ENCODE measurements around the gene SPPL2B. TPM values are rescaled to one million over a fixed set of nuclear protein-coding genes. Genes with fewer than 3 reads are reported as not detected.

The SPPL2B gene
- total and polyA plus RNA-seq, 12 donors = 17.8 to 69.7 (median 21.2) TPM

DNA sequence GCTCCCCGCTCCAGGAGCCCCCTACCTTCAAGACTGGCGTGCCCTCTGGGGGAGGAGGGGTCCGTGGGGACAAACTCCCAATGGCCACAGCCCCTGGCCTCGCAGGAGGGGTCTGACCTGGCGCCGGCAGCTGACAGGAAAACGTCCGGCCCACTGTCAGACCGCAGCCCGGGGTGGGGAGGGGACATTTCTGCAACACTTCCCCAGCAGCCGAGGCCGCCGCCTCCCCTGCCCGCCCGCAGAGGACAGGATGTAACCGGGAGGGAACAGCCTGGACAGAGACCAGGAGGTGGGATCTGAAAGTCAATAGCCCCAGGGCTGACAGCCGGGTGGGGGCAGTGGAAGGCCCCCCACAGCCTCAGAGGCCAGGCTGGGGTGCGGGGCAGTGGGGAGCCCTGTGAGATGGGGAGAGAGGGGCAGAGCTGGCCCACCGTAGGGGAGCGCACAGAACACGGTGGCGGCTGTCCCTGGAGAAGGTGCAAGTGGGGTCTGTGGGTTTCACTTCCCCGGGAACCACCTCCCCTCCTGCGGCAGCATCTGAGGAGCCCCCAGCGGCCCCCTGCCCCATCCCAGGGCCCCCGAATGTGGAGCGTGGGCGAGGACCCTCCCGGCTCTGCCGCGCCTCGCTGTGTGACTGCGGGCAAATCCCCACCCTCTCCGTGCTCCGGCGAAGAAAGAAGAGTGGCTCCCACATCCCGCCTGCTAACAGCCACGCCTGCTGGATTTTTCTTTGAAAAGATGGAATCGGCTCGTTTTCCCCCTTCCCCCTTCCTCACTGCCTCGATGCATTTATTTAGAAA lies 46.2 kb upstream of the SPPL2B start, which contains the start of gene PEAK3:
PEAK3 (minus strand) TSS at position 114 of the 800 bp plus-strand sequence. CDS start 1,244 bp downstream, outside the sequence.
- peaks cover 2 to 16% (median 13%) of the 10 kb centered on the region in 9 donors for H3K4me1 ChIP-seq
- intact Hi-C loops (cut with DNase I) = loop anchor here in 2 of 10 donors (10.0 kb wide), 2 partner anchors 103 to 113 kb away; no protein-coding TSS in a partner anchor
- DNase-seq (peak; percentile 81), ATAC-seq (peak; percentile 78 to 96 (median 92))
- H3K27ac ChIP-seq = peak within 1 kb of the TSS in 8 of 10 donors; percentile 11 to 87 (median 55)
- WGBS, 2 donors = 5 to 7% methylated on average over 40 to 41 of the region's 41 CpGs
- peaks cover 0 to 7% (median 0%) of the 10 kb centered on the region in 9 donors for H3K36me3 ChIP-seq
- TF ChIP-seq CTCF (IDR thresholded peaks at IDR 0.05) = no peak
- peaks cover 0 to 21% (median 0%) of the 10 kb centered on the region in 7 donors for H3K27me3 ChIP-seq
- H3K9me3 ChIP-seq = no peaks in the 10 kb centered on the region
- peak within 1 kb of the TSS; percentile 1 to 53 (median 48) for H3K4me3 ChIP-seq

DNA sequence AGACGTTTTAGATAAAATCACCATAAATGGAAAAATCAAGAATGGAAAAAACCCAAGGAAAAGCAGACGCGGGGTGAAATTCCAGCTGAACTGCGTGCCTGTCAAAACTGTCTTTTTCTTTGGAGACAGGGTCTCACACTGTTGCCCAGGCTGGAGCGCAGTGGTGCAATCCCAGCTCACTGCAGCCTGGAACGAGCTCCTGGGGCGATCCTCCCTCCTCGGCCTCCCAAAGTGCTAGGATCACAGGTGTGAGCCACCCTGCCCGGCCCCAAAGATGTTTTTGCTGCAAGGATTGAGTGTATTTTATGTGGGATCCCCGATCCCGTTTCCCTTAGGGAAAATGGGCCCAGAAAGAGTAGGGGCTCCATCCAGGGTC lies 45.6 kb upstream of the SPPL2B start:
- no peak for ATAC-seq
- WGBS, 2 donors = 71 to 72% methylated on average over 11 of the region's 11 CpGs
- intact Hi-C loops (cut with DNase I) = loop anchor here in 2 of 10 donors (10.0 kb wide), 2 partner anchors 102 to 112 kb away; no protein-coding TSS in a partner anchor
- H3K9me3 ChIP-seq = no peaks in the 10 kb centered on the region
- H3K27me3 ChIP-seq = peaks cover 0 to 22% (median 0%) of the 10 kb centered on the region in 7 donors
- no peak for TF ChIP-seq CTCF (IDR thresholded peaks at IDR 0.05)
- peaks cover 2 to 16% (median 13%) of the 10 kb centered on the region in 9 donors for H3K4me1 ChIP-seq
- peaks cover 0 to 5% (median 0%) of the 10 kb centered on the region in 9 donors for H3K36me3 ChIP-seq
- peak overlapping the region in 1 of 10 donors; percentile 87 for H3K27ac ChIP-seq
- DNase-seq = no peak
- H3K4me3 ChIP-seq = peak overlapping the region in 7 of 10 donors; percentile 31 to 53 (median 49)

DNA sequence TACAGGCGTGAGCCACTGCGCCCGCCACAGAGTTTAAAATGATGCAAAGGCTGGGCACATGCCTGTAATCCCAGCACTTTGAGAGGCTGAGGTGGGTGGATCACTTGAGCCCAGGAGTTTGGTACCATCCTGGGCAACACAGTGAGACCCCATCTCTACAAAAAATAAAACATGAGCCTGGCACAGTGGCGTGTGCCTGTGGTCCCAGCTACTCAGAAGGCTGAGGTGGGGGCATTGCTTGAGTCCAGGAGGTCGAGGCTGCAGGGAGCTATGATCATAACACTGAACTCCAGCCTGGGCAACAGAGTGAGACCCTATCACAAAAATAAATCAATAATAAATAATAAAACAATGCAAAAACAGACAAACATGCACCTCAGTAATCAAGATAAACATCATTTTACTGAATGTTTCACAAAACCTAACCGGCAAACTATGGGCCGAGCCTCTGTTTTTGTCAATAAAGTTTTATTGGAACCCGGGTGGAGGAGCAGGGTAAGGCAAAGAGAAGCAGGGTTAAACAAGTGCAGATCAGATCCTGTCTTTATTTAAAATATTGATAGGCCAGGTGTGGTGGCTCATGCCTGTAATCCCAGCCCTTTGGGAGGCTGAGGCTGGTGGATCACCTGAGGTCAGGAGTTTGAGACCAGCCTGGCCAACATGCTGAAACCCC lies 44.5 kb upstream of the SPPL2B start:
- 96% methylated on average over 8 of the region's 8 CpGs for WGBS, 2 donors
- ATAC-seq = no peak
- no peak for DNase-seq
- peaks cover 0 to 33% (median 10%) of the 10 kb centered on the region in 7 donors for H3K27me3 ChIP-seq
- H3K4me3 ChIP-seq = no peak overlapping the region
- no peaks in the 10 kb centered on the region for H3K36me3 ChIP-seq
- H3K27ac ChIP-seq = no peak overlapping the region
- intact Hi-C loops (cut with DNase I) = loop anchor here in 3 of 10 donors (2.0 to 10.0 kb wide), 3 partner anchors 27 to 111 kb away; no protein-coding TSS in a partner anchor
- no peaks in the 10 kb centered on the region for H3K9me3 ChIP-seq
- TF ChIP-seq CTCF (IDR thresholded peaks at IDR 0.05) = no peak
- H3K4me1 ChIP-seq = peaks cover 2 to 25% (median 13%) of the 10 kb centered on the region in 9 donors
